T follicular helper cell (primary cell): ENCODE data around the gene FAM76A.
"Not testable (repeated sequence)": the region's sequence is repeated elsewhere in the genome, so short reads cannot be mapped to it uniquely, and the experiment has no call there.

Experiments
- DNase-seq: peaks from one replicate; pipeline ENCODE4 v3.0.0-alpha.2; 2020; ENCODE audit warnings: low read depth
- total RNA-seq, 2 experiments: gene quantifications; one replicate each; lab custom pipeline; 2026; lab: John Stamatoyannopoulos, UW

Gene FAM76A
- 15.7 to 33.3 reads per million in 2 experiments for total RNA-seq

- DNase-seq = peak; percentile 100
Measured at GRCh38 chr1:27725374-27726172, at the start of gene FAM76A. FAM76A (plus strand) TSS chr1:27725961; CDS start chr1:27726081, 120 bp downstream.

DNA sequence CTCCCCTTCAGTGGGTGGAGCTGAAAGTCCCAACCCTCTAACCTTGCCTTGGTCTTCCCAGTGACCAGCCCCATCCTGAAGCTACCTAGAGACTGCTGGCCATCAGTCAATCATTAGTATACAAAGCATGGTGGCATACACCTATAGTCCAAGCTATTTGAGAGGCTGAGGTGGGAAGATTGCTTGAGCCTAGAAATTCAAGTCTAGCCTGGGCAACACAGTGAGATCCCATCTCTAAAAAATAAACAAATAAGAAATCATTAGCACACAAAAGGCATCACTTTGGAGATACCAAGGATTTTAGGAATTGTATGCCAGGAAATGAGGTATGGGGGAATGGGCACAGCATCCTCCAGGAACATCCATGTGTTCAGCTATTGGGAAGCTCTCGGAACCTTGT, 49.4 kb upstream of the FAM76A start:
- DNase-seq = no peak

GRCh38 chr1:27678747-27679146, 47.0 kb upstream of the FAM76A start:
- DNase-seq = no peak

GRCh38 chr1:27680225-27680791, 45.5 kb upstream of the FAM76A start:
- DNase-seq = not testable (repeated sequence)

GRCh38 chr1:27681580-27681979, 44.2 kb upstream of the FAM76A start:
- not testable (repeated sequence) for DNase-seq

GRCh38 chr1:27682351-27682944, 43.3 kb upstream of the FAM76A start:
- DNase-seq = no peak

DNA sequence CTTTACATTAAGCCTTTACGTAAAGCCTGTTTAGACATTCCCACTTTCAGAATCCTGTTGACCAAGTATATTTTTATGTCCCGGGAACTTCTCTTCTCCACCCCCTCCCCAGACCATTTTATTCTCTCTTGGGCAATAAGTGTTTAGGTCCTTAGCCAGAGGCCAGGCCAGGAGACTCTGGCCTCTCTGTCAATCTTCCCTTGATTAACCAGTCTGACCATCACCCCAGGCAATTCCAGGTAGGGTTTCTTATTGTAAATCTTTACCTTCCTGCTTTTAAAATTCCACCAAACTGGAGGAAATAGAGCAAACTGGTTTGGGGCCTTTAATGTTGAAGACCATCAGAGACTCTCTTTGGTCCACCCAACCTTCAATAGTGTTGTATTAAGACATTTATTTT, 41.6 kb upstream of the FAM76A start:
- DNase-seq = no peak

- no peak for DNase-seq
Measured at GRCh38 chr1:27686223-27686990, 39.4 kb upstream of the FAM76A start.

- no peak for DNase-seq
Measured at GRCh38 chr1:27687906-27688305, 37.9 kb upstream of the FAM76A start.

- DNase-seq = no peak
Measured at GRCh38 chr1:27689423-27690173, 36.2 kb upstream of the FAM76A start.

GRCh38 chr1:27690183-27690582, 35.6 kb upstream of the FAM76A start:
- DNase-seq = no peak

GRCh38 chr1:27696835-27697234, 28.9 kb upstream of the FAM76A start:
- DNase-seq = not testable (repeated sequence)

- no peak for DNase-seq
Measured at GRCh38 chr1:27704958-27705357, 20.8 kb upstream of the FAM76A start.

- DNase-seq = no peak
Measured at GRCh38 chr1:27705545-27705944, 20.2 kb upstream of the FAM76A start.

GRCh38 chr1:27710574-27710973, 15.2 kb upstream of the FAM76A start:
- DNase-seq = no peak

- DNase-seq = no peak
Measured at GRCh38 chr1:27713139-27713725, 12.5 kb upstream of the FAM76A start.

GRCh38 chr1:27713869-27714513, 11.8 kb upstream of the FAM76A start:
- DNase-seq = no peak

GRCh38 chr1:27716262-27716895, 9.4 kb upstream of the FAM76A start:
- DNase-seq = no peak

GRCh38 chr1:27719286-27720251, 6.2 kb upstream of the FAM76A start:
- no peak for DNase-seq
